ENCODE measurements around the gene TGFB2. TPM values are rescaled to one million over a fixed set of nuclear protein-coding genes. Genes with fewer than 3 reads are reported as not detected.

Gene TGFB2
- polyA plus RNA-seq, 6 donors from 2014 or later, result 0.23 to 1.1 (median 0.43) TPM; not detected in 1

DNA sequence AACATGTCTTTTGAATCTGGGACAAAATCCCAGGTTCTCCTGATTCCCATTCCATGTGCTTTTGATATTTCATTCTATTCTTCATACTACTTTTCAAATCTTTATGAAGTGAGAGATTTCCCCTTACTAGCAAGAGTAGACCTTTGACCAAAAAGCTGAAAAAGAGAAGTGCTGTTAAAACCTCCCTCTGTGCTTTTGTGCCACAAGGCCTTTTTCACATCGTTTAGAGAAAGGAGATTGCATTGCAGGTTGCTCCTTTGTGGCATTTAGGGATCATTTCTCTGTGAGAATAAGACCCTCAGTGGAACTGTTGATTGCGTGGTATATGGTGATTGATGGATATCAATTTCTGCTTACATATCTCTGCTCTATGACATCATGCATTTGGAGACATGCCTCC is 148.8 kb downstream of the TGFB2 start:
- Mint-ChIP-seq H3K27me3 (peaks cover 0 to 16% (median 0%) of the 10 kb centered on the region in 3 donors), H3K4me3 (no peak overlapping the region), H3K36me3 (no peaks in the 10 kb centered on the region), H3K9me3 (no peaks in the 10 kb centered on the region), H3K27ac (no peak overlapping the region), H3K4me1 (peaks cover 4 to 6% (median 4%) of the 10 kb centered on the region in 3 donors)
- no peak for DNase-seq
- ATAC-seq (ENCODE audit: low read depth in 2 of 2), result no peak

Other genes with a start within 250 kb of the TGFB2 start
- gene RRP15, start 60.0 kb upstream of the TGFB2 start, polyA plus RNA-seq (ENCODE audit: low read depth in 6 of 6), result 10 to 100 TPM in 5 of 6 donors, 1 to 10 TPM in 1; 7.5 to 26.4 (median 18.5) TPM